ENCODE results near the gene LDHAL6B. TPM values are rescaled to one million over a fixed set of nuclear protein-coding genes. Genes with fewer than 3 reads are reported as not detected.

LDHAL6B gene
- total RNA-seq, 1 donor from 2014 or later, result not detected

DNA sequence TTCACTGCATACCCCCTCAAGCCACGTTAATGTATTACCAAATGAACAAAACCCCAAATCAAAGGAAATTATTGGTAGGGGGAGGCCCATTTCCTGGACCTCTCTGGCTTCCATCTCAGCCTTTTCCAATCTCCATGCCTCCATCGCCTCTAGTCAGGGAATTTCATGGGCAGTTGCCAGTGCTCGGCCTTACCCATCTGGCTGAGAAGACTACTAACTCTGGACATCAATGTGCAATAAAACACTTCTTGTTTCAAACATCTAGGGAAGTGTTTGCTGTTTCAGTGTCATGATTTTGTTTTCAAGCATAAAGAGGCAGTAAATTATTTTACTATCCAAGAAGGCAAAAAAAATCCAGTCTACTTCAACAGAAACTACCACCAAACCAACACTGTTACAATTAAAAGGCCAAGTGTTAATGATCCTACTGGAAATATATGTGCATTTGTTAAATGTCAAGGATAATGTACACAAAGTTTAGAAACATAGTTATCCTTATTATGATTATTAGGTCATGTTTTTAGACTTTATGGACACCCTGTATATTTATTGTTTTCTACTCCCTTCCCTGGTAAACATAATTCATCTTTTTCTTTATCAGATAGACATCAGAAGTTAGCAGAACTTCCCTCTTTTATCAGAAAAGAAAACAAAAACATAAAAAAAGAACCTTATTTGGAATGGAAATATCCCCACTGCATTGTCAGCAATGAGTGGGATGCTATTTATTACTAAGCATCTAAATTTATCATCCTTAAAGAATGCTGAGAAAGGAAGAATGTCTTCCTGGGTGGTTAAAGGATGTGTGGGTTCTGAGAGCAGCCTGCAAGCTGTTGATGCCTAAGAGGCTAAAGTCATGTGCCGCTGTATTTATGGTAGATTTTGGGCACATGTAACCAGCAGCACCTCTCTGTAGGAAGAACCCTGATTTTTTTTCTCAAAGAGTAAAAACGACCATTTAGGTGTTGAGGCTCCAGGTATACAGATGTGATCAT, 15.2 kb downstream of the LDHAL6B start:
- Histone ChIP-seq H3K27me3 (no peaks in the 10 kb centered on the region), H3K36me3 (peaks cover 14% of the 10 kb centered on the region), H3K9me3 (no peaks in the 10 kb centered on the region), H3K4me3 (no peak overlapping the region), H3K27ac (no peak overlapping the region), H3K4me1 (peaks cover 3% of the 10 kb centered on the region)
- intact Hi-C loops (cut with DNase I), result no loop called here
- TF ChIP-seq, protein P1, sequence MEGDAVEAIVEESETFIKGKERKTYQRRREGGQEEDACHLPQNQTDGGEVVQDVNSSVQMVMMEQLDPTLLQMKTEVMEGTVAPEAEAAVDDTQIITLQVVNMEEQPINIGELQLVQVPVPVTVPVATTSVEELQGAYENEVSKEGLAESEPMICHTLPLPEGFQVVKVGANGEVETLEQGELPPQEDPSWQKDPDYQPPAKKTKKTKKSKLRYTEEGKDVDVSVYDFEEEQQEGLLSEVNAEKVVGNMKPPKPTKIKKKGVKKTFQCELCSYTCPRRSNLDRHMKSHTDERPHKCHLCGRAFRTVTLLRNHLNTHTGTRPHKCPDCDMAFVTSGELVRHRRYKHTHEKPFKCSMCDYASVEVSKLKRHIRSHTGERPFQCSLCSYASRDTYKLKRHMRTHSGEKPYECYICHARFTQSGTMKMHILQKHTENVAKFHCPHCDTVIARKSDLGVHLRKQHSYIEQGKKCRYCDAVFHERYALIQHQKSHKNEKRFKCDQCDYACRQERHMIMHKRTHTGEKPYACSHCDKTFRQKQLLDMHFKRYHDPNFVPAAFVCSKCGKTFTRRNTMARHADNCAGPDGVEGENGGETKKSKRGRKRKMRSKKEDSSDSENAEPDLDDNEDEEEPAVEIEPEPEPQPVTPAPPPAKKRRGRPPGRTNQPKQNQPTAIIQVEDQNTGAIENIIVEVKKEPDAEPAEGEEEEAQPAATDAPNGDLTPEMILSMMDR (IDR thresholded peaks at IDR 0.05), result no peak
- no peak for ATAC-seq
- no peak for DNase-seq

DNA sequence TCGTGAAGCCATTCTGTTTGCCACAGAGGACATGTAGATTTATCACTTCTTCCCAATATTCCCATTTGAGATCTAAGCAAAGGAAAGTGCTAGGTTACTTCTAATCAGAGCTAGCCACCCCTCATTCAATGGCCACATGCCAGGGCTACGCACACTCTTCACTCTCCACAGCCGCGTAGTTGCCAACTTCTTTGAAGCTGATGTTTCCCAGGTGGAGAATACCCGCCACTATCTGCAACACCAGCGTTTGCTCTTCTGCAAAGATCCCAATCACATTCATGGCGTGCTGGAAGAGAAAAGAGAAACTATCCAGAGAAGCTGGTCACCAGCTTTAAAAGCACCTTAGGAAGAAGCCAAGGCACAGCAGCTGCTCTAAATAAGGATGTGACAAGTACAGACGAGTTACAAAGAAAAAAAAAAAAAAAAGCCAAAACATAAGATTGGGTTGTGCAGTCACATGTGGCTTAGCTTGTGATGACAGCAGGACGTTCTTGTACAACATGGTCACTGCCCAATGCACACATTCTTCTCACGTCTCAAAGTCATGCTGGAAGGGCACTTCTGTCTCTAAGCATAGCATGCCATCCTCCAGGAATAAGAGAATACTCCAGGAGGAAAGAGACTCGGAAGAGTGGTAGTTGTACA, 16.4 kb downstream of the LDHAL6B start:
- intact Hi-C loops (cut with DNase I), result no loop called here
- H3K36me3 ChIP-seq, result peaks cover 14% of the 10 kb centered on the region
- ATAC-seq (no peak), DNase-seq (no peak)
- no peak overlapping the region for H3K4me3 ChIP-seq
- no peaks in the 10 kb centered on the region for H3K27me3 ChIP-seq
- peaks cover 3% of the 10 kb centered on the region for H3K4me1 ChIP-seq
- no peak overlapping the region for H3K27ac ChIP-seq
- TF ChIP-seq, protein P1 (IDR thresholded peaks at IDR 0.05), result no peak
- no peaks in the 10 kb centered on the region for H3K9me3 ChIP-seq

DNA sequence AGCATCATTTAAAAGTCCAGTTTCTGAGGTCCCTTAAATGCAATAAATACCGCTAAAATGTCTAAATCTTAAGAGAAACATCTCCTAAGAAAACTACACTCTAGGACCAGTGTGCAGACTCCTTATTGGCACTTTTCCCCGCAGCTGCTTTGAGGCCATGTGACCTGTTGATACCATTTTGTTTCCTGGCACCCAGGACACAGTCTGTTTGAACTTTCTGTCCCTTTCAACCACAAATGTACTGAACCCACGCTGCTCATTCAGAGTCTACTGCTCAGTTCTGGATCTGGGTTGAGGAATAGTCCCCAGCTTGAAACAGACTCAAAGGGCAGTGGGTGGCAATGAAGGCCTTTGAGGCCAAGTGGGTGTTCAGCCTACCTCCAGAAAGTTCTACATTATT, 17.1 kb downstream of the LDHAL6B start:
- no peak overlapping the region for H3K27ac ChIP-seq
- ATAC-seq (no peak), DNase-seq (no peak)
- H3K27me3 ChIP-seq, result no peaks in the 10 kb centered on the region
- H3K9me3 ChIP-seq, result no peaks in the 10 kb centered on the region
- H3K4me1 ChIP-seq, result peaks cover 3% of the 10 kb centered on the region
- H3K36me3 ChIP-seq, result peaks cover 14% of the 10 kb centered on the region
- TF ChIP-seq, protein P1 (IDR thresholded peaks at IDR 0.05), result no peak
- H3K4me3 ChIP-seq, result no peak overlapping the region
- intact Hi-C loops (cut with DNase I), result no loop called here

DNA sequence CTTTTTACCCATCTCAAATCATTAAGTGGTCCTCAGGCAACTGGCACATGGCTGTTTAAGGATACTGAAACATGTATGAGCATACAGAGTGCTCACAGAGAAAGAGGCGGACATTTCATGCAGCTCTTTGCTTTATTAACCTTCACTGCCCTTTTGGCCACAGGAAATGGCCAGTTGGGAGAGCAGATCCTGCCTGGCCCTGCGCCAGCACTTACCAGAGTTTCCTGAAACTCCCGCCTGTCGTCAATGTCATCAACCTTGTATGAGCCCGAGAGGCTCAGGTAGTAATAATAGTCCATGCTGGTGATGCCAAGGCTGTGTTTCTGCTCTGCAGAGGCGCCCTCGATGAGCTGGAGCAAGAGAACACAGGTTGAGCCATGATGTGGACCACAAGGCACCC, 17.8 kb downstream of the LDHAL6B start:
- intact Hi-C loops (cut with DNase I), result no loop called here
- ATAC-seq (peak; percentile 9), DNase-seq (no peak)
- no peaks in the 10 kb centered on the region for H3K27me3 ChIP-seq
- H3K36me3 ChIP-seq, result peaks cover 14% of the 10 kb centered on the region
- H3K9me3 ChIP-seq, result no peaks in the 10 kb centered on the region
- H3K4me1 ChIP-seq, result peaks cover 3% of the 10 kb centered on the region
- no peak overlapping the region for H3K27ac ChIP-seq
- TF ChIP-seq, protein P1 (IDR thresholded peaks at IDR 0.05), result no peak
- no peak overlapping the region for H3K4me3 ChIP-seq

DNA sequence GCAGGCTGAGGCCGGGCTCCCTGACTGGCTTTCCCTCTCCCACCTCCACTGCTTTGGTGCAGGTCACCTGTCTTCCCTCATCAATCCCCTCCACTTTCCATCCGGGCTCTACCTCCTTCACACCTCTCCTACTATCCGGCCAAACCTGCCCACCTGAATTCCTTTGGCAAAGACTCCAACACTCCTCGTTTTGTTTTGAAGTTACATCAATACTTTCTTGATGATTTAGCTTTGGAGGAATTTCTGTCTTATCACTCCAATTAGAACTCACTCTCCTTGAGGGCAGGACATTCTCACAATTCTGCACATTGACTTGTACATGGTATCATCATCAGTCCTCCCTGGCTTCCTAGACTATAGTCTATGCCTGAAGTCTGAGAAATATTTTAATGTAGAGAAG, 20.4 kb downstream of the LDHAL6B start:
- intact Hi-C loops (cut with DNase I), result no loop called here
- no peak overlapping the region for H3K4me3 ChIP-seq
- H3K4me1 ChIP-seq, result peaks cover 3% of the 10 kb centered on the region
- H3K36me3 ChIP-seq, result peaks cover 14% of the 10 kb centered on the region
- TF ChIP-seq, protein P1 (IDR thresholded peaks at IDR 0.05), result no peak
- H3K27ac ChIP-seq, result no peak overlapping the region
- no peak for DNase-seq
- H3K9me3 ChIP-seq, result no peaks in the 10 kb centered on the region
- no peaks in the 10 kb centered on the region for H3K27me3 ChIP-seq
- no peak for ATAC-seq

All from upper lobe of right lung (tissue), 1 donor.